GM19043 (cell line): ENCODE measurements around the gene TMEM74B.

Experiments used
- ATAC-seq: cut with Tn5 transposase; IDR thresholded peaks from one replicate; pipeline ENCODE4 v1.9.1; 2021; ENCODE audit warnings: low read depth; ENCODE audit not compliant: unreplicated experiment

TMEM74B gene

DNA sequence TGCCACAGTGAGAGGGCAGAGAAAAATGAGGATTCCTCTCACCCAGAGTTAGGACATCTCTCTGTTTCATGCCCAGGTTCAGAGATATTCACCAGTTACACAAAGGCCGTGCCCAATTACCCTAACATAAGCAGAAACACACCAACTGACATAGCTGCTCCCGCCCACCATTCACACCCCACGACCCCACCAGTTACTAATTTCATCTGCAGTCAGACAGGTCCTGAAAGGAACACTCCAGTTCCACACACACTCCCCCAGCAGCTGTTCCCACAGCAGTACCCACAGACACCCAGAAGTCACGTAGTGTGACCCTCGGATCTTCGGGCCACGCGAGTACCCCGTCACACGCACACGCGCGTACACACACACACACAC is 532 bp downstream of the TMEM74B start:
- no peak for ATAC-seq

DNA sequence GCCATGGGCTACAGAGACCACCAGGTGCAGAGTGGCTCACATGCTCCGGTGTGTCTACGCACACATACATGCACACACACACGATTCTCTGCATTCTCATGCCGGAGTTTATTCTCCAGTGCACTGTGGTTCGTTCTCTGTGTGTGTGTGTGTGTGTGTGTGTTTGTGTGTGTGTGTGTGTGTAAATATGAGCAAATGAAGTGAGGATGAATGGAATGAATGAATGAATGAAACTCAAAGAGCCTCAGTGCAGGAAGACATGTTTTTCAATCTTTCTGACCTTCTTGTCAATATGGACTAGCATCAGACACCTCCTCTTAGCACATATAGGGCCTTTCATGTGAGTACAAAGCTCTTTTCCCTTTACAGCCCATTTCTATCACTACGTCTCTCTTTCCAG is 1.6 kb downstream of the TMEM74B start:
- no peak for ATAC-seq

DNA sequence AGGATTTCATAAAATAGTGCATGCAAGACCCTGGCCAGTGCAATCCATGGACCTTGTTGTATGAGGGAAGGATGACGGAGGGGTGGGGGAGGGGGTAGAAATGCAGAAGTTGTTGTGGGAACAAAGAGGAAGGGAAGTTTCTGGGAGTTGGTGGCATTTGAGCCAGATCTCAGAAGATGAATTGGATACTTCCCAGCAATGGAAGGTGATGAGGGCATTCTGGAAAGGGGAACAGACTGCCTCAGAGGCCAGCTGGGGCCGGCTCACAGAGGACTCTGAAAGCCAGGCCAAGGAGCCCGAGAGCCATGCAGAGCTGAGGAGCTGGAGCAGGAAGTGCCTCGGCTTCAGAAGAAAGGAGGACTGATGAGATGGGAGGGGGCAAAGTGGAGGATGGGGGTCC is 2.7 kb downstream of the TMEM74B start:
- no peak for ATAC-seq

DNA sequence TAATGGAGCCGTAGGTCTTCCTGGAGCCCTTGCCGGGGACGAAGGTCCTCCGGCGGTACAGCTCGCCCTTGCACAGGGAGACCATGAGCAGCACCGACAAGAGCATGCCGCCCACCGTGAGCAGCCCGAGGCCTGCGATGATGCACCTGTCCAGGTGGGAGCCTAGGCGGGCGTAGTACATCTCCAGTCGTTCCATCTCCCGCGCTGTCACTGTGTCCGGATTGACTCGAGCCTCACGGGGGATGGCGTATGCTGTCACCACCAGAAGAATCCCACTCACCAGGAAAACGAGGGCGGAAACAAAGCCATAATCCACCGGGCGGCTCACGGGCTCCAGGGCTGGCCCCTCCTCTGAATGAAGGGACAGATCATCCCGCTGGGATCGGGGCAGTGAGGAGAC is 3.8 kb downstream of the TMEM74B start:
- no peak for ATAC-seq

DNA sequence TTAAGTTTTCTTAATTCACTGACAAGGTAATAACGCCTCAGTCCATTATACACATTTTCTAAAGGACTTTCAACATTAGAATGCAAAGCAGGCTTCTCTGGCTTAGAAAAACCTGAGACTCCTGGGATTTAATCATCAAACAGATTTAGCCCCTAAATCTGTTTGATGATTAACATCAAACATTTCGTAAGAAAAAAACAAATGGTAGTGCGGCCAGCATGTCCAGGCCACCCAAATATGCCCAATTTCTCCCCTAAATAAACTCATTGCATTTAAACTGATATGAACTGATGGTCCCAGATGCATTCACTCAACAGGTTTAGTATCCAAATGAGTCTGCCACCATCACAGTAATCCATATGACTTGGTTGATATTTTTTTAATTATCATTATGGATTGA is 6.2 kb downstream of the TMEM74B start:
- ATAC-seq: no peak

DNA sequence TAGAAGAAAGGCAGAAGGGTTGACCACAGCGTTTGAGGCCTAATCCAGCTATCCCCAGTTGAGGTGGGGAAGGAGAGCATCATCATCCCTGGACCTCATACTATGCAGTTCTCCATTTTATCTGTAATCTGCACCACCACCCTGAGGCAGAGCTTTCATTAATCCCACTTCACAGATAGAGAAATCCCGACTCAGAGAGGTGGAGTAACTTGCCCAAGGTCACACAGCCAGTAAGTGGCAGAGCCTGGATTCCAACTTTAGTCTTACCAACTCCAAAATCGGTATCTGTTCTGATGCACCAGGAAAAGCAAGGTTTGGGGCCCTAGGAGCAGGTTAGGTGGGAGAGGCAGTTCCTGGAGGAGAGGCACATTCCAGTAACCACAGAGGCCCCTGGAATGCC is 6.7 kb downstream of the TMEM74B start:
- ATAC-seq: no peak

DNA sequence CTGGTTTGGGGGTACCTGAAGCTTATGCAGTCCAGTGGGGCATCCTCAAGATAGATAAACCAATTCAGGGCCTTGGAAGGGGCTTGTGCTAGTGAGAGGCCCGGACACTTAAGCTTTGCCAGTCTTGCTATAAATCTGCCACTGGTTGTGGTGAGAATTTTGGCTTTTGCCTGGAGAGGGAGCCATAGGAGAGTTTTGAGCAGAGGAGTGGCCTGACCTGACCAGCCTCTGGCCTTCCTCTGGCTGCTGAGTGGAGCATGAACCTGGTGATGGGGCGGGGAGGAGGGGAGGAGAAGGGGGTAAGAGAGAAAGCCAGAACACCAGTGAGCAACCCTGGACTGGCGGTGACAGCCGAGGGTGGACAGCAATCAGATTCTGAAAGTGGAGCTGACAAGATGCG is 7.1 kb downstream of the TMEM74B start:
- no peak for ATAC-seq

DNA sequence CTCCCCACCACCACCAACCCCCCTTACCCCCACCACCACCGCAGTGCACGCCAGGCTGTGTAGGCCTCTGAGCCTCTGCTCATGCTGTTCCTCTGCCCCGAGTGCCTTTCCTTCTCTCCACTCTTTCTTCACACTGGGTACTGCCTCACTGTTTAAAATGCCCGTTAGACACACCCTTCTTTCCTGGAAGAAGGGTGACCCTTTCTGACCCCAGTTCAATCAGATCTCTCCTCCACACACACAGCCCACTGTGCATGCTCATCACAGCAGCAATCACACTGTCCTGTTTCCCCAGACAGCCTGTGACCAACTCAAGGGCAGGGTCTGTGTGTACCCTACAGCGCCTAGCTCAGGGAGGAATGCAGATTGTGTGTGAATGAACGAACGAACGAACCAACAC is 10.0 kb downstream of the TMEM74B start:
- ATAC-seq: no peak

DNA sequence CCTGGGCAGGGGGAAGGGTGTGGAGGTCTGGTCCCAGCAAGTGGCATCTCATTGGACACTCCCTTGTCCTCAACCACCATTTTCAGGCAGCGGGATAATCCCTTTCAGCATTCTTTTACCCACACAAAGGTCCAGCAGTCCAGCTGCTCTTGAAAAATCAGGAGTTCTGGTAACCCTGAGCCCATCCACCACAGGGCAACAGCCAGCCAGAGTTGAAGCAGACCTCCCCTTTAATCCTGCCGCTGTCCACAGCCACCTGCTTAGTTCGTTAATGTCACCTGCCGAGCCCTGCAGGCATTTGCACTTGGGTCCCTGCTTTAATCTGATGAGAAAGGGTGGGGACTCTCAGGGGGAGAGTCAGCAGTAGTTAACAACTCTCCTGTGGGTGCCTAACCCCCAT is 11.1 kb downstream of the TMEM74B start:
- no peak for ATAC-seq

DNA sequence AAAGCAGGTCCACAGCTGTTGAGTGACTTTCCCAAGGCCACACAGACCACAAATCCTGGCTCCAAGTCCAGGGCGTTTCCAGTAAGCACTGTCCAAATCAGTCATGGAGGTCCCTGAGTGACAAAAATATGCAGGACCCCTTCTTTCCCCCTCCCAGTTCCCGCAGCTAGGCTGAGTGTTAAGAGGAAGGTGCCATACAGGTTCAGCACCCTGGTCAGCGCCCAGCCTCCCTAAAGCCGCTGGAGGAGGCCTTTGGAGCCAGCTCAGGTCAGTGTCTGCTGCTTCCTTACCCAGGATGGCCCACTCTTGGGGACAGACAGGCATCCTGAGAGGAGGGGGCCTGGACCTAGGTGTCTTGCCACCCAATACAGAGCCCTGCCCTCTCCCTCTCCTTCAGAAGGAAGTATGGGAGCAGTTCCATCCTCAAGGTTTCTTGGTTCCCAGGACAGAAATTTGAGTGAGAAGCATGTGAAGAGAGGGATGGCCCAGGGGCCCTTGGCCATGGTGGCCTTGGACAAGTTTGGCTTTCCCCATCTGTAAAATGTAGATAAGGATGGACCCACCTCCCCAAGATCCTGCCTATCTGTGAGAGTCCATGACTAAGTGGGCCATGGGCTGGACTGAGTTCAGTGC is 13.2 kb downstream of the TMEM74B start:
- no peak for ATAC-seq

DNA sequence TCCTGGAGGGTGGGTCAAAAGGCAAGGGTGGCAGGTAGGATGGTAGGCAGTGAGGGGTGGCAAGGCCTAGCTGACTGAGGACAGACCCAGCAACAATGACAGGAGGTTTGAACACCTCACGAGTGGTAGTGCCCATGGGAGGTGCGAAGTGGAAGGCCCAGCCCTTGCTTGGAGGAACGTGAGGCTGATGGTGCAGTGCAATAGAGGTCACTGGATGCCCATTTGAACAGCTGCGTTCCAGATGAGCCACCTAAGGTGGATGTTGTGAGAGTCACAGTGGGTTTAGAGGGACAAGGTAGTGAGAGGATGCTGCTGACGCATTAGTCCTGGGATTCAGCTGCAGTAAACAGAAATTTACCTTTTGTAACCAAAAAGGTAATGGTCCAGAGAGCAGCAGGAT is 15.6 kb downstream of the TMEM74B start:
- no peak for ATAC-seq

DNA sequence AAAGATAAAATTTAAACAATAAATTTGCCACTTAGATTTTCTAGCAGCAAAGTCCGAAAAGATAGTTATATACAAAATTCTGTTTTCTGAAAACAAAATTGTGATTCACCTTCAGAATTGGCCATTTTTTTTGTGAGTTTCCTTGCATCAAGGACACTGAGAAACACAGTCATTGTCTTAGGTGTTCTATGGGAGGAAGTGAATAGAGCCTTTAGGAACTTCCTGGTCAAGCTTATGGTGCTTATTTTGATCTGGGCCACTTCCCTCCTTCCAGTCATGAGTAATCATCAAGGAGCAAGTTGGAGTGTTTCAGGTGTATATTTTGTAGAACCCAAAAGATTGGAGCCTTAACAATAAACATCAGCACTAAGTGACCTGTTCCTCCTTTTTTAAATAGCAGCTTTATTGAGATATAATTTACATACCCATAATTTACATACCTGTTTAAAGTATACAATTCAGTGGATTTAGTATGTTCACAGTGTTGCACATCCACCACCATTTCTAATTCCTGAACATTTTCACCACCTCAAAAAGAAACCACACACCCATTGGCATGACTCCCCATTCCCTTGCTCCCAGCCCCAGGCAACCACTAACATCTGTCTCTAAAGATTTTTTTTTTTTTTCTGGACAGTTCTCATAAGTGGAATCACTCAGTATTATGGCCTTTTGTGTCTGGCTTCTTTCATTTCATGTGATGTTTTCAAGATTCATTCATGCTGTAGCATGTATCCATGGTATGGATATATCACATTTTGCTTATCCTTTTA is 17.6 kb downstream of the TMEM74B start:
- no peak for ATAC-seq

DNA sequence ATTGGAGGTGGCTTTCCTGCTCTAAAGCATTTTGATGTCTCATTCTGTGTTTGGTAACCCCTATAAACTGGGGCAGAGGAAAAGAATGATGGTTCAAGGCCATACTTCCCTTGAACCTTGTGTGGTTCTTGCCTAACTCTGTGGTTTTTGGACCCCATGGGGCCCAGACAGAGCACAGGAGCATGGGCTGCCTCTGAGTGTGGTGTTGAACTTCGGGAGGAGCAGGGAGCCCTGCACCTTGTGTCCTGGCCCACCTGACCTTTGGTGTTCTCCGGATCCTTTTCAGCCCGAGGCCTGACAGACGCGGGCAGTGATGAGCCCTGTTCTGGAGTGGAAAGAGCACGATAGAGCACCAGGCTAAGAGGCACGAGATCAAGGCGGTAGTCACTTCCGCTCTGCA is 18.8 kb downstream of the TMEM74B start:
- ATAC-seq: no peak

DNA sequence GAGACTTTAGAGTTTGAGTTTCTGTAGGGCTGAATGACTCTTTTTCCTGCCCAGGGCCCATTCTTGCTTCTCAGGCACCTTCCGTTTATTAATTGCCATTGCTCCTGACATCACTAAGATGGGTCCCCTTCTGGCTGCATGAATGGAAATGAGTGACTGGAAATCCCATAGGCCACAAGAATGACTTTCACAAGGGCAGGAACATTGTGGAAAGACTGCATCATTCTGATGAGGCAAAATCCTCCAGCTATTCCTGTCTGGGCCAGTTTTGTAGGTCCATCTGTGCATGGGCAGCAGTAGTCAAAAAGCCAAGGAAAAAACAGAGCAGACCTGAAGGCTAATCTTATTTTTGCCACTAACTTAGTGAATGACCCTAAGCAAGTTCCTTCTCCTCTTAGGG is 19.3 kb downstream of the TMEM74B start:
- ATAC-seq: no peak

DNA sequence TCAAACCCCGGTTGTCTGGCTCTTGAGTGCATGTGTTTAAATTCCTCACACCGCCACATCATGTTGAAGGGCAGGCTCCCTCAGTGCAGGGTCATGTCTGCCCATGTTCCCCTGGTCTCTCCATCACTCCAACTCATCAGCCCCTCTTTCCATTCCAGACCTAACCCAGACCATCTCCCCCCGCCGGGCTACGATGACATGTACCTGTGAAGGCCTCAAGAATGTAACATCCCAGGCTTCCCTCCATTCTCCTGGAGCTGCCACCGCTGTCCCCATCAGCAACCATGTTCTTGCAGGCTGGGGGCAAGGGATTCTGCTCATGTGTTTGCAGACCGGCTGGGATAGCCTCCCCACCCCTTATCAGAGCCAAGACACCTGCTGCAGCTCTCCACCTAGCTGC is 19.9 kb downstream of the TMEM74B start:
- no peak for ATAC-seq

DNA sequence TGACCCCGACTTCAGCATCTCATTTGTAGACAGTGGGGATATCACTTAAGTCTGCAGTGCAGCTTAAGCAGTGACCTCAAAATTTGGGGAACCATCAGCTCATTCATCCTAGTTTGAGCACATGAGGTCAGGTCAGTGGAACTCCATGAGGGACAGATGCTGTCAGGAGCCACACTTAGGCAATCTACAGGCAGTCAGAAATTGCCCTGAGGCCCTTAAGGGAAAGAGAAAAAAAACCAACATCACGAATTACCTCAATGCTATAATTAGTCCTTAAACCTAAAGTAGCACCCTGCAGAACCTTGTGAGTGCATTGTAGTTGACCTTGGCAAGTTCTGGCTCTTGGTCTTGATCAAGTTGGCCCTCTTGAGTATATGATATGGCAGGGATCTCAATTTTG is 21.1 kb downstream of the TMEM74B start:
- ATAC-seq: no peak

DNA sequence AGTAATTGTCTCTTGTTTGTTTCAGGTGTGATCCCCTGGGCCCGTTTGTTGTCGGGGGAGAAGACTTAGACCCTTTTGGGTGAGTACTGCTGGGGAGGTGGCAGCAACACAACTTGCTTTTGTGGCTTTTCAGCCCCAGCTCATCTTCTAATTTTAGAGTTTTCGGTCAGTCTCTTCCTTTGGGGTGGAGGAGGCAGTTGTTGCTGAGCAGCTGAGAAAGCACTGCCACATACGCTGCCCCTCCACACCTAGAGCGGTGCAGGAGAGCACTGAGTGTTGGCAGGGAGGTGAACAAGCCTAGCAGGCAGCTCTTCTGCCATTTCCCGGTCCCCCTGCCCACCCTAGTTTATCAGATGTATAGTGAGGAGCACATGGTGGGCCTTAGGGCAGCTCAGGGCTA is 21.7 kb downstream of the TMEM74B start:
- ATAC-seq: no peak

DNA sequence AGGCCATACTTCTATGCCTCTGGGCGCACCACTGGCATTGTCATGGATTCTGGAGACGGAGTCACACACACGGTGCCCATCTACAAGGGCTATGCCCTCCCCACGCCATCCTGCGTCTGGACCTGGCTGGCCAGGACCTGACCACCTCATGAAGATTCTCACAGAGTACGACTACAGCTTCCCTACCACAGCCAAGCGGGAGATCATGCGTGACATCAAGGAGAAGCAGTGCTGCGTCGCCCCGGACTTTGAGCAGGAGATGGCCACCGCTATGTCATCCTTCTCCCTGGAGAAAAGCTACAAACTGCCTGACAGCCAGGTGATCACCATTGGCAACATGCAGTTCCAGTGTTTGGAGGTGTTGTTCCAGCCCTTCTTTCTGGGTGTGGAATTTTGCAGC is 23.8 kb downstream of the TMEM74B start:
- no peak for ATAC-seq

DNA sequence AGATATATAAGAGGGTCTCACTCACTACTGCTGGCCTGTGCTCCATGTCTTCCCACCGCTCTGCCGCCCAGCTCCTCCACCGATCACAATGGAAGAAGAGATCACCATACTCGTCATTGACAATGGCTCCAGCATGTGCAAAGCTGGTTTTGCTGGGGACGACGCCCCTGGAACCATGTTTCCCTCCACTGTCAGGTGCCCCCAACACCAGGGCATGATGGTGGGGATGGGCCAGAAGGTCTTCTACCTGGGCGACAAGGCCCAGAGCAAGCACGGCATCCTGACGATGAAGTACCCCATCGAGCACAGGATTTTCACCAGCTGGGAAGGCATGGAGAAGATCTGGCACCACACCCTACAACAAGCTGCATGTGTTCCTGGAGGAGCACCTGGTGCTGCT is 24.3 kb downstream of the TMEM74B start:
- no peak for ATAC-seq

DNA sequence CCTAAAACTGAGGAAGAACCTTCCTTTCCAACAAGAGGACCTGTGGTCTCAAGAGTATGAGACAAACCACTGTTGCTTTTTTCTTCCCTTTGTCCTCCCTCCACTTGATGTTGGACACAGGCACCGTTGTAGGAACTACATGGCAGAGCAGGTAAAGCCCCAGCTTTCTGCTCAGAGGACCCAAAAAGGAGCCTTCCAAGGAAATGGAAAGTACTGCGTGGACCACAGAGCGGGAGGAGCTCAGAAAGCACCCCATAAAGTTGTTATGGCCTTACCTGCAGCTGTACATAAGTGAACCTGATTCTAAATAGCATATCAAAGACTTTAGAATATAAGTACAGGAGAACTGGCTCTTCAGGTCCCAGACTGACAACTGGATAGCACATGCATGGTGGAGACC is 29.4 kb downstream of the TMEM74B start:
- ATAC-seq: no peak

DNA sequence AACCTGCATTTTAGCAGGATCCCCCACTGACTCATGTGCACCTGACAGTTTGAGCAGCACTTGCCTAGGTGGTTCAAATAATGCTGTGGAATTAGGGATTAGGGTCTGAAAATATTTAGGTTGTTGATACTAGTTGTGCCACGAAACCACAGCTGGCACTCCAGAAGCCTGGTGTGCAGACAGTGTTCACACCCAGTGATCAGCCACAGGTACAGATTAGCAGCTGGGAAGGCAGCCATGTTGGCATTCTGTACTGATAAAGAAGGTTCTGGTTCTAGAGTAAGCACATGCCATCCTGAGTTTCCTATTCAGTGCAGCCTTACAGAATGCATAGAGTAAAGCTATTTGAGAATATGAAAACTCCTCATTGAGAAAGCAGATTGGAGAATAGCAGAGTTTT is 30.1 kb downstream of the TMEM74B start:
- ATAC-seq: no peak

DNA sequence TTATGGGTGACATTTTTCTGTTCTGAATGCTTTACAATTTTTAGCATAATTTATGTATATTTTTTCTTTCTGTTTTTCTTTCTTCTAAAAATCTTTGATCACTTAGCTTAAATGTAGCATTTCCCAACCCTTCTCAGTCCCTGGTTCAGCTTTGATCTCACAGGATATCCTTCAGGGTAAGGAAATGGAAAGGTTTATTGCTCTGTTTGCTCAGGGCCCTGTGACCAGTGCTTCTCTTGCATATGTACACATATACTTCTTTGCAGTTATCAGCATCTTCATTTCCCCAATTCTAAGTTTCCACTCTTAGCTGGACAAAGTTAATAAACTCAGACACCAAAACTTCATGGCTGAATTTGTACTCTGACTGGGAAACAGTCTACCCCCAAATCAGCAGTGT is 30.6 kb downstream of the TMEM74B start:
- ATAC-seq: no peak

DNA sequence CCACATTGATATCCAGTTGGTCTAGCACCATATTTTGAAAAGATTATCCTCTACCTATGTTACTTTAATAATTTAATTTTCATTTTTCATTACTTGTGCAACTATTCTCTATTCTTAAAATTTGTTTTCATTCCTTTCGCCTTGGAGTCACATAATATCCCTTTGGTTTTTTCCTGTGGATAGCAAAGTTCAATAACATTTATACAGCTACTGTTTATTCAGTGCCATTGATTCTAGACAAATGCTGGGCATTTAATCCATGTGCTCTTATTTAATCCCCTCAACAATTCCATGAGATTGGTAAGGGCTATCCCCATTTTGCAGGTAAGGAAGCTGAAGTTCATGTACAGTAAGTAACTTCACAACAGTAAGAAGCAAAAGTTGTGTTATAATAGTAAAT is 33.8 kb downstream of the TMEM74B start:
- ATAC-seq: no peak
